Right atrium auricular region (tissue), 2 donors: ENCODE data around the gene MGMT. TPM values are rescaled to one million over a fixed set of nuclear protein-coding genes. Genes with fewer than 3 reads are reported as not detected.

Experiments used
- DNase-seq: peaks from one replicate; pipeline ENCODE4 v3.0.0-alpha.2; 2019; ENCODE audit warnings: low spot score
- H3K27ac ChIP-seq, 2 donors: fragments of 200-600 bp; sonication (generic); 1 replicate in 1 of 2; 2 replicates in 1 of 2; pipeline ENCODE4 v1.5.1; 2016 to 2019
- H3K27me3 ChIP-seq, 2 donors: fragments of 200-600 bp; sonication (generic); one replicate each; pipeline versions ENCODE4 v1.5.1 to v1.6.0; 2017 to 2019
- H3K36me3 ChIP-seq: fragments of 200-600 bp; sonication (generic); one replicate; pipeline ENCODE4 v1.5.1; 2016
- H3K4me1 ChIP-seq, 2 donors: fragments of 200-600 bp; sonication (generic); one replicate each; pipeline versions ENCODE4 v1.5.1 to v1.6.0; 2017 to 2019
- H3K4me3 ChIP-seq, 2 donors: fragments of 200-600 bp; sonication (generic); 1 replicate in 1 of 2; 2 replicates in 1 of 2; pipeline ENCODE4 v1.5.1; 2017 to 2019; ENCODE audit warnings: mild to moderate bottlenecking in 1 of 2, moderate library complexity in 1 of 2
- H3K9me3 ChIP-seq, 2 donors: fragments of 200-600 bp; sonication (generic); one replicate each; pipeline ENCODE4 v1.5.1; 2019
- CTCF ChIP-seq, 2 donors: fragments of 200-600 bp; sonication (generic); IDR thresholded peaks; one replicate each; pipeline ENCODE4 v1.5.1; 2019; ENCODE audit warnings: antibody characterized with exemption in 2 of 2
- total RNA-seq, 2 donors: library from RNA; depleted of rRNA; stranded (reverse); fragments of >200 nt; gene quantifications; one replicate each; pipeline ENCODE4 v1.1.0, GENCODE V29; 2016

Gene MGMT
- total RNA-seq, 2 donors from 2014 or later = 18.2 to 19.2 TPM

- H3K27ac ChIP-seq = no peak overlapping the region
- peaks cover 0 to 11% of the 10 kb centered on the region in 2 donors for H3K4me1 ChIP-seq
- DNase-seq = peak; percentile 21
- TF ChIP-seq CTCF (IDR thresholded peaks at IDR 0.05) = no peak
- H3K4me3 ChIP-seq = no peak overlapping the region
- H3K9me3 ChIP-seq = no peaks in the 10 kb centered on the region
- H3K36me3 ChIP-seq = no peaks in the 10 kb centered on the region
- H3K27me3 ChIP-seq = no peaks in the 10 kb centered on the region
These were observed 243.4 kb downstream of the MGMT start for GRCh38 chr10:129710510-129710847.

DNA sequence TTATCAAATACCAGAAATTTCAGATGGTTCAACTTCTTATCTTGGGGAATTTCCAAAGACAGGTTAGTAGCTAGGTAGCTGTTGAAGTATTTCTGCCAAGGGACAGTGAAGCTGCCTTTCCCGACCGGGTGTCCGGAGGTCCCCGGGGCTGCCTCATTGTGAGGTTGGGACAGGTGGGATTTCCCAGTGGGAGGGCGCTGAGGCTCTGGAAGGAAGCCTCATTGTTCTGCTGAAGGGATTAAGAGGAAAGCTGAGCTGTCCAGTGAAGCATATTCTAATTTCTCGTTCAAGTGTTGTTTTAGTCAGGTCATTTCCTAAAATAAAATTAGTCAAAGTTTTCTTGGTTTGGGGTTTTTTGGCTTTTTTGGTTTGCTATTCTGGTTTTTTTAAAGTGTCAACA is 244.2 kb downstream of the MGMT start:
- no peak overlapping the region for H3K27ac ChIP-seq
- TF ChIP-seq CTCF (IDR thresholded peaks at IDR 0.05) = no peak
- H3K4me1 ChIP-seq = peaks cover 0 to 11% of the 10 kb centered on the region in 2 donors
- peak; percentile 54 for DNase-seq
- no peaks in the 10 kb centered on the region for H3K9me3 ChIP-seq
- H3K4me3 ChIP-seq = no peak overlapping the region
- H3K36me3 ChIP-seq = no peaks in the 10 kb centered on the region
- H3K27me3 ChIP-seq = no peaks in the 10 kb centered on the region

DNA sequence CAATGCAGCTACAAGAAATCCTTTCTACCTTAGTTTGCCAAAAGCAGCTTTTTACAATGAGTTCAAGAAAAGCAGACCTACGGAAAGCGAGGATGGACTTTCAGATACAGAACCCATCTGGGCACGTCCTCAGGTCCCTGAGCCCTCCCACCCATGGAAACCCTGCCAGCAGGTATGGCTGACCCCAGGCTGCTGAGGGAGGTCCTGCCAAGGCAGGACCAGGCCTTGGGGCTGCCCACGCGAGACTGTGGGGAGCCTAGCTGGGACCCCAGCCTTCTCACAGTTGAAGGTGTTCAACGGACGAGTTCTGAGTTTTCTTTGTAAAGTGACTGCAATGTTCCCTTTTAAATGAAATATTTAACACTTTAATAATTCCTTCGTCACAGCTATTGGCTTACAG is 245.0 kb downstream of the MGMT start:
- TF ChIP-seq CTCF (IDR thresholded peaks at IDR 0.05) = no peak
- no peaks in the 10 kb centered on the region for H3K9me3 ChIP-seq
- H3K27me3 ChIP-seq = no peaks in the 10 kb centered on the region
- peaks cover 0 to 11% of the 10 kb centered on the region in 2 donors for H3K4me1 ChIP-seq
- peak; percentile 32 for DNase-seq
- no peak overlapping the region for H3K4me3 ChIP-seq
- no peak overlapping the region for H3K27ac ChIP-seq
- no peaks in the 10 kb centered on the region for H3K36me3 ChIP-seq

DNA sequence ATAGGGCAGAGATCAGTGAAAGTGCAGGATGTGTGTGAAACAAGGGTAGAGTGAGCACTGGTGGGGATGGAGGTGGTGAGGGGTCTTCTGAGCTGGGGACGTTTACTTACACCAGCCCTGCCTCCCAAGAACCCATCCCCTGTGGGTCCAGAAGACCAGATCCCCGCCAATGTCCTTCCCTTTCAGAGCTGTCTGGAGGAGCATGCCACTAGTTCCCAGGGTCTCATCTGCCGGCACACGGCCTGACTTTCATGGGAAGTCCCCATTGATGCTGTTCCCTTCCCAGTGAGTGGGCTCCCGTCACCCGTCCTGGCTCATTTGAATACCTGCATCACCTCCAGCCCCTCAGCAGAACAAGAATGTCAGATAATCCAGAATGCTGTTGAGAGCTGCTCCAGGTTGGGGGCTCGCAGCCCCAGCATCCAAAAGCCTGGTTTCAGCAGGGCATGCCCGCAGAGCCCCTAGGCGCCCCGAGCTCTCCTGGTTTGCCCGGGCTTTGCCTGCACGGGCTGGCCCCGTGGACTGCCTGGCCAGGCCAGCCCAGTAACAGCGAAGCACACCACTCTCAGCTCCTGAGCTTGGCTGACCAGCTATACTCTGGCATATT is 246.7 kb downstream of the MGMT start:
- H3K27me3 ChIP-seq = no peaks in the 10 kb centered on the region
- no peak overlapping the region for H3K27ac ChIP-seq
- H3K9me3 ChIP-seq = no peaks in the 10 kb centered on the region
- DNase-seq = peak; percentile 28
- H3K4me1 ChIP-seq = no peaks in the 10 kb centered on the region
- no peak for TF ChIP-seq CTCF (IDR thresholded peaks at IDR 0.05)
- H3K4me3 ChIP-seq = no peak overlapping the region
- H3K36me3 ChIP-seq = no peaks in the 10 kb centered on the region

DNA sequence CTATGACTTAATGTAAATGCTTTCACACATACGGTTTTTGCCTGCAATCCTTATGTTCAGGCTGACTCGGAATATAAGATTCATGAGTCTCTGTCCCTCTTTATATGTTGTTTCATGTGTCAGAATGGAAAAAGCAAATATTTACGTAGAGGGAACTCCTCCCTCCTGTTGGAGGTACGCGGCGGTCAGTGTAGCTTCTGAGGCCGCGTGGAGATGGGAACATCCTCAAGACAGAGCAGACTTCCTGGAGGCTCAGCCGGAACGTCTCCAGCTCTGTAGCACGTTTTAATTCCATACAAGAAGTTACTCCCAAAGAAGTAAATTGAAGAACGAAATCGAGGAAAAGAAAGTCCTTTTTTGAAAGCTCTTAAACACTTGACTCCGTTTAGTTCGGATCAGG is 248.8 kb downstream of the MGMT start:
- no peak for TF ChIP-seq CTCF (IDR thresholded peaks at IDR 0.05)
- Histone ChIP-seq H3K4me3 (no peak overlapping the region), H3K9me3 (no peaks in the 10 kb centered on the region), H3K27ac (no peak overlapping the region), H3K36me3 (no peaks in the 10 kb centered on the region), H3K27me3 (no peaks in the 10 kb centered on the region), H3K4me1 (no peaks in the 10 kb centered on the region)
- no peak for DNase-seq

- no peaks in the 10 kb centered on the region for H3K36me3 ChIP-seq
These were observed 249.2 kb downstream of the MGMT start for GRCh38 chr10:129716211-129716681.

More at GRCh38 chr10:129716211-129716681, 249.2 kb downstream of the MGMT start:
- no peak for TF ChIP-seq CTCF (IDR thresholded peaks at IDR 0.05)
- Histone ChIP-seq H3K27me3 (no peaks in the 10 kb centered on the region), H3K4me3 (no peak overlapping the region), H3K27ac (no peak overlapping the region), H3K4me1 (no peaks in the 10 kb centered on the region), H3K9me3 (peaks cover 0 to 3% of the 10 kb centered on the region in 2 donors)
- DNase-seq = peak; percentile 34
